ENCODE measurements around the gene PPP1R26.
"Not testable (repeated sequence)": the region's sequence is repeated elsewhere in the genome, so short reads cannot be mapped to it uniquely, and the experiment has no call there.

The PPP1R26 gene

GRCh38 chr9:135522931-135523330, 43.3 kb downstream of the PPP1R26 start:
- no peak for DNase-seq (ENCODE audit: low spot score)

- DNase-seq (ENCODE audit: low spot score) = no peak
Measured at GRCh38 chr9:135523521-135524129, 44.0 kb downstream of the PPP1R26 start.

- peak; percentile 55 for DNase-seq (ENCODE audit: low spot score)
Measured at GRCh38 chr9:135524130-135524861, 44.7 kb downstream of the PPP1R26 start.

- DNase-seq (ENCODE audit: low spot score) = no peak
Measured at GRCh38 chr9:135525241-135526088, 45.9 kb downstream of the PPP1R26 start.

DNA sequence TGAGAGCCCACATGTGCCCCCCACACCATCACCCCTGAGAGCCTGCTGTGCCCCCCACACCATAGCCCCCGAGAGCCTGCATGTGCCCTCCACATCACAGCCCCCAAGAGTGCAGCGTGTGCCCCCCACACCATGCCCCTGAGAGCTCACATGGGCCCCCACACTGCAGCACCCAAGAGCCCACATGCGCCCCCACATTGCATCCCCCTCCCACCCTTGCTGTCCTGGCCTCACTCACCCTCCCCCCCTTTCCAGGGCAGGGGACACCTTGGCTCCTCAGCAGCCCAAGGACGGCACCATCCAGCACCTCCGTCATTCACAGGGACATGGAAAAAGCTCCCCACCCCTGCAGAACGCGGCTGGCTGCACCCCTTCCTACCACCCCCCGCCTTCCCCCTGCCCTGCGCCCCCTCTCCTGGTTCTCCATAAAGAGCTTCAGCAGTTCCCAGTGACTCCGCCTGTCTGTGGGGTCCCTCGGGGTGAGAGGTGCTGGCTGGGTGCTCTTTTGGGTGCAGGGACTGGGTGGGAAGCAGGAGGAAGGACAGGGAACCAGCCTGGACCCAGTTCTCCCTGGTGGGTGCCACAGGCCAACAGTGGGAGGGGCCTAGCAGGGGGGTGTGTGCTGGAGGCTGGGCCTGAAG, 46.6 kb downstream of the PPP1R26 start:
- no peak for DNase-seq (ENCODE audit: low spot score)

- no peak for DNase-seq (ENCODE audit: low spot score)
Measured at GRCh38 chr9:135526730-135527571, 47.4 kb downstream of the PPP1R26 start.

DNA sequence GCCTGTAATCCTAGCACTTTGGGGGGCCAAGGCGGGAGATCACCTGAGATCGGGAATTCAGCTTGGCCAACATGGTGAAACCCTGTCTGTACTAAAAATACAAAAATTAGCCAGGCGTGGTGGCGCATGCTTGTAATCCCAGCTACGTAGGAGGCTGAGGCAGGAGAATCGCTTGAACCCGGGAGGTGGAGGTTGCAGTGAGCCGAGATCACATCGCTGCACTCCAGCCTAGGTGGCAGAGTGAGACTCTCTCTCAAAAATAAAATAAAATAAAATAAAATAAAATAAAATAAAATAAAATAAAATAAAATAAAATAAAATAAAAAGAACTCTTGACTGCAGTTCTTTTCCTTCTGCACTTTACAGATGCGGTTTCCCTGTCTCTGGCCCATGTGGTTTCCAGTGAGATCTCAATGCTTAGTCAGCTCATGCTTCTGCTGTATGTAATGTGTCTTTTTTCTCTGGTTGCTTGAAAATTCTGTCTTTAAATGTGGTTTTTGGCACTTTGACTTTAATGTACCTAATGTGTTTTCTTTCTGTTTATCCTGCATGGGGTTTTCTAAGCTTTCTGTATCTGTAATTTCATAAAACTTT, 49.4 kb downstream of the PPP1R26 start:
- not testable (repeated sequence) for DNase-seq (ENCODE audit: low spot score)

- DNase-seq (ENCODE audit: low spot score) = no peak
Measured at GRCh38 chr9:135530146-135530545, 50.6 kb downstream of the PPP1R26 start.

DNA sequence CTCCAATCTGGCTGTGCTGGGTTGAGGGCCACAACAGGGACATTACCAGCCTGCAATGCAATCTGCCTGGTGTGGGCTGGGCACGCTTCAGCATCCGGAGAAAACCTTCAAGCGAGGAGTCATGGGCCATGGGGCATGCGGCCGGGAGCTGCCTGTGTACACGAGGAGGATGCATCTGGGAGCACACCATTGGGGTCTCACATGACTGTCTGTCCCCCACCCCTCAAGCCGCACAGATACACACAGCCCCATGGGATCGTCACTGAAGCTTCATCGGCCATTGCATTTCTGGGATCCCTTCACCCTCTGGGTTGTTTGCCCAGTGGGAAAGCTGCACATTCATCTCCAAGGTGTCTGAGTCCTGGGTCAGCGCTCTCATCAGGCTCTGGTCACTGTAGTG, 51.5 kb downstream of the PPP1R26 start:
- DNase-seq (ENCODE audit: low spot score) = no peak

DNA sequence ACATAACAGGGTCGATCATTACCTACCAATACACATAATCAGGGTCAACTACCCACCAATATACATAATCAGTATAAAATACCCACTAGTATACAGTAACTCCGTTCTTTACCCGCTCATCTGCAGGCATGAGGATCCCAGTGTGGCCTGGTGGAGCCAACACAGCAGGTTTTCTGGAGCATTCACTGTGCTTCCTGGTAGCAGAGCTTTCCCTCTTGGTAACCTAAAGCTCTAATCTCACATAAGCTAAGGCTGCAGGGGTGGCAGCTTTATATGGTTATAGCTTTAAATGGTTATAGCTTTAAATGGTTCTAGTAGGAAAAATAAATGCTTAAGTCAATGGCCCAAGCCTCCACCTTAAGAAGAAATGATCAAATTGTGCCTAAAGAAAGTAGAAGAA, 53.5 kb downstream of the PPP1R26 start:
- peak; percentile 5 for DNase-seq (ENCODE audit: low spot score)

DNA sequence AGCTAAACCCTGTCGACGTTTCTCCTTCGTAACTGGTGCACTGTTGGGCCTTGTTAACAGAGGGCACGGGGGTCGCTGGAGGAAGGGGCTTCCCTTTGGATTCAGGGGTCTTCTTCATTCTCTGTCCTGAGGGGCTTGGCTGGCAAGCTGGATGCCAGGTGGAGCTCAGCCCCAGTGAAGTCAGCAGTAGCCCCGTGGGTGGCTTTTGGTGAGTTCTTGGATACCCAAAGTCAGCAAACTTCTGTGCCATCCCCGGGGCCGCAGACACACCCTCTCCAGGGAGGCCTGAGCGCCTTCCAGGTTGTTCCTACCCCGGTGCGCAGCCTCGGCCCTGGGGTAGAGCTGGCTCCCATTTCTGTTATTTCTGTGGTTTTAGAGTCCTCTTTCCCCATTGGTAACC, 54.1 kb downstream of the PPP1R26 start:
- DNase-seq (ENCODE audit: low spot score) = no peak

DNA sequence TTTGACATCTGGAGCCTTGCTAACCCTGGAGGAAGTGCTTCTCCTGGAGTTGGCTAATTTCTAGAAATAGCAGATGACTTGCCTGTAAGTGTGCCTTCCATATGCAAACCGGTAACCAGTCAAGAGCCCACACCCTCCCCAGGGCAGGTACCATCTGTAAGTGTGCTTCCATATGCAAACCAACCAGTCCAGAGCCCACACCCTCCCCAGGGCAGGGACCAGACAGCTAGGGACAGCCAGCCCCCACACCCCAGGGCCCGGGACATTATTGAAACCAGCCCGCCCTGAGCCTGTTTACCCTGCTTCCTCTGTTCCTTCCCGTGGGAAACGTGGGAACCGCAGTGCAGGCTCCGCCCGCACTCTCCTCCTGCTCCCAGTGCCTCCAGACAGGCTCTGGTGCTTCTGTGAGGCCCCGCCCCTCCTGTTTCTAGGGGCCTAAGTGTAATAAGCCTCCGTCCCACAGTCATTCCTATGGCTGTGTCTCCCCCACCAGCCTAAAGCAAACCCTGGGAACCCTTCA, 54.7 kb downstream of the PPP1R26 start:
- not testable (repeated sequence) for DNase-seq (ENCODE audit: low spot score)

DNA sequence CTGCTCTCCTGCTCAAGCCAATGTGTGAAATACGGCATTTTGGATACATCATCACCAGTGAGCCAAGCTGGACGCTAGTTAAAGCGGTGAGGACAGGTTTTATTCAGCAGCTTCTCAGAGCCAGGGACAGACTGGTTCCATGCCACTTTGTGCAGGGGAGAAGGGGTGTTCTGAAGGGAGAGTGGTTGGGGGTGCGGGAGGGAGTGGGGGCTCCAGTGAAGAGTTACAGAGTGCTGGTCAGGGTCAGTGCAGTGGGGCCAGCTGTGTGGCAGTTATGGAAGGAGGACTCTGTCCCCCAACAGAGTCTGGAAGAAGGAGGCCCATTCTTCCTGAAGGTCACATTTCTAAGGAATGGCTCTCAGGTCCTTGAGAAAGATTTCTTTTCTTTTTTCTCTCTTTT, 55.2 kb downstream of the PPP1R26 start:
- not testable (repeated sequence) for DNase-seq (ENCODE audit: low spot score)

DNA sequence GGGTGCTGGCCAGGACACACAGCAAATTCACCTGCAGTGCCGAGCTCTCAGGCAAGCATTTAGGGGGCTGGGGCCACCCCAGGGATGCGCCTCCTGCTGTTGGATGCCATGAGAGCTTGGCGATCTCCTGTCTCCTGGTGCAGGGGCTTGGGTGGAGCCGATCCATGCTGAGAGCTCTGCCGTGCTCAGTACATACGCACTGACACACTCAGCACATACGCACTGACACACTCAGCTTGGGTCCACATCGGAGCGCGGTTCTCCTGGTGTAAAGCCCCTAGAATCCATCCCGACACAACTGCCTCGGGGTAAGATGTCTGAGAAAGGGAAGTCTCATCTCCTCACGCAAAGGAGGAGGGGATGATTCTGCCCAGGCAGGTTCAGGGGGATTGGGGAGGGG, 56.0 kb downstream of the PPP1R26 start:
- not testable (repeated sequence) for DNase-seq (ENCODE audit: low spot score)

DNA sequence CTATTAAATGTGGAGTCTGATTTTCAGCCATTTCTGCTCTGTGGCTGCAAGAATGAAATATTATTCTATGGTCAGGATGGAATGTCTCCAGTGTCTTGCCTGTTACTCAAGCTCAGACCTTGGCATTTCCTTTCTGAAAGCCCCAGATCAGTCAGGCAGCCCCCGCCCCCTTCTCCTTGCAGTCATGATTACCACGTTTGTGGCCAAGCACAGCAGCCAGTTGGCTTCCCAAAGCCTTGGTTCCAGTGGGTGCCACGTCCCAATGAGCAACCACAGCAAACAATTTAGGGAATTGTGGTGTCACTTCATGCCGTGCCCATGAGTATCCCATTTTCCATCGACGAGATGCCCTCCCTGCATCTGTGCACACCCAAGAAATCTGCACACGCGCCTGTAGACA, 56.6 kb downstream of the PPP1R26 start:
- DNase-seq (ENCODE audit: low spot score) = peak; percentile 58

All from AG20443 (cell line).